OCI-LY1 (cell line): ENCODE data around the gene RYR3.

ENCODE experiments used
- H2AFZ ChIP-seq: fragments of 200-600 bp; sonication (generic), shearing (Covaris generic); 2 replicates; pipeline ENCODE4 v1.6.0; 2014; ENCODE audit warnings: antibody characterized with exemption, mild to moderate bottlenecking, low read length
- H3F3A ChIP-seq: fragments of 200-600 bp; sonication (generic), shearing (Covaris generic); 2 replicates; pipeline ENCODE4 v1.6.0; 2014; ENCODE audit warnings: mild to moderate bottlenecking, antibody characterized with exemption, low read length, moderate library complexity; ENCODE audit not compliant: insufficient read depth
- H3K27ac ChIP-seq: fragments of 200-600 bp; sonication (generic); 2 replicates; pipeline ENCODE4 v1.5.1; 2014; ENCODE audit warnings: low read length, mixed run types, mild to moderate bottlenecking, low read depth; ENCODE audit not compliant: poor library complexity, severe bottlenecking
- H3K27me3 ChIP-seq: fragments of 200-600 bp; sonication (generic); 2 replicates; pipeline ENCODE4 v1.6.0; 2014; ENCODE audit warnings: antibody characterized with exemption, mild to moderate bottlenecking, low read length, moderate library complexity; ENCODE audit not compliant: insufficient read depth
- H3K36me3 ChIP-seq: fragments of 200-600 bp; sonication (generic); 2 replicates; pipeline ENCODE4 v1.6.1; 2014; ENCODE audit warnings: mild to moderate bottlenecking, antibody characterized with exemption, low read length, moderate library complexity, mixed read lengths; ENCODE audit not compliant: insufficient read depth
- H3K4me1 ChIP-seq: fragments of 200-600 bp; sonication (generic); 2 replicates; pipeline ENCODE4 v1.5.1; 2014; ENCODE audit warnings: mild to moderate bottlenecking, low read length, moderate library complexity; ENCODE audit not compliant: insufficient read depth, severe bottlenecking
- H3K4me2 ChIP-seq: fragments of 200-600 bp; sonication (generic), shearing (Covaris generic); 2 replicates; pipeline ENCODE4 v1.6.1; 2014; ENCODE audit warnings: low read length
- H3K4me3 ChIP-seq: fragments of 200-600 bp; sonication (generic); 2 replicates; pipeline ENCODE4 v1.5.1; 2014; ENCODE audit warnings: low read length, low read depth, mild to moderate bottlenecking, mixed read lengths; ENCODE audit not compliant: poor library complexity, severe bottlenecking
- H3K79me2 ChIP-seq: fragments of 200-600 bp; shearing (Covaris generic); 2 replicates; pipeline ENCODE4 v1.6.1; 2016; ENCODE audit warnings: mixed run types, low read length, mixed read lengths; ENCODE audit not compliant: insufficient read depth
- H3K9ac ChIP-seq: fragments of 200-600 bp; sonication (generic), shearing (Covaris generic); 2 replicates; pipeline ENCODE4 v1.6.1; 2014; ENCODE audit warnings: mild to moderate bottlenecking, low read length, mixed read lengths
- H3K9me2 ChIP-seq: fragments of 200-600 bp; sonication (generic), shearing (Covaris generic); 2 replicates; pipeline ENCODE4 v1.6.1; 2014; ENCODE audit warnings: low read depth, mild to moderate bottlenecking, low read length, mixed read lengths
- H3K9me3 ChIP-seq: fragments of 200-600 bp; shearing (Covaris generic); 2 replicates; pipeline ENCODE4 v1.6.1; 2014; ENCODE audit warnings: low read length, mixed read lengths
- H4K20me1 ChIP-seq: fragments of 200-600 bp; sonication (generic), shearing (Covaris generic); 2 replicates; pipeline ENCODE4 v1.6.0; 2016; ENCODE audit warnings: mild to moderate bottlenecking, low read length; ENCODE audit not compliant: insufficient read depth
- EZH2 ChIP-seq: fragments of 200-600 bp; sonication (generic), shearing (Covaris generic); IDR thresholded peaks from 2 replicates; pipeline ENCODE4 v1.8.0; 2017; ENCODE audit warnings: borderline replicate concordance, mixed run types, mild to moderate bottlenecking, antibody characterized with exemption, low read length, moderate library complexity, mixed read lengths
- TF ChIP-seq, protein P1 (sequence below): fragments of 200-600 bp; sonication (generic), shearing (Covaris generic); IDR thresholded peaks from 2 replicates; pipeline ENCODE4 v1.5.1; 2017; ENCODE audit warnings: mild to moderate bottlenecking, antibody characterized with exemption, low read length, moderate library complexity, mixed read lengths

Gene RYR3

DNA sequence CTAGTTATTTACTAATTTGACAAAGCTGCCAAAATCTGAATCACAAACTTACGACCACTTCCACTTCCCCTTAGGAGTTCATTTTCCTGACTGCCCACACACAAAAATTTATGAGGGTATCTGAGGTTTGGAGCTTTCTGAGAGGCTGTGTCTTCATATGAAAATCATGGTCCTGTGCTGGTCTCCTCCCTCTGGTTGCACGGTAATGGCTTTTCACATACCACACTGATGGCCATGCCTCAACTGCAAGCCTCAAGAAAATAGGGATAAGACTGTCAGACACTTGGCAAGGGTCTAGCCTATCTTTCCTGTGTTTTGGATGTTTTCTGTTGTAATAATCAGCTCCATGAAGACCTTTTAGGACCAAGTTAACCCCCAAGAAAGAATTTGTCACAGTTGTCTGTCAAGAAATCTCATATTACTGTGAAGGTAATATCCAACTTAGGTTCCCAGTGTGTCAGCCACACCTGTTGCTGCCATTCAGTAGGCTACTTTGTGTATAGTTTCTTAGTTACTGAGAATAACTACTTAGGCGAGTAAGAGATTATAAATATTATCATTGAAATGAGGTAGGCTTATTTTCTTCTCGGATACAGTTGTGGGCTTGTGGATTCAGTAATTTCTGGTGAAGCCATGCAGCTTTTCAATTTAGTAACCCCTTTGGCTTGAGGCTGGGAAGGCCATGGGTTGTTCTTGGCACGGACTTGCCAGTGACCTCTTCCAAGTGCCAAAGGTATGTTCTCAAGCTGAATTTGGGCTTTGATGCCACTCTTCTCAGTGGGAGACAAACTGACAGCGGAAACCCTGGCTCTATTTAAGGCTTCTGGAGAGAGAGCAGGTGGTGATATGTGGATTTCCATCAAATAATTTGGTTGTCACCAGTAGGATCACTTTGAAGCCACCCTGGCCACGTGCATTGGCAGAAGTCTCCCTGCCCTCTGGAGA, 101.1 kb downstream of the RYR3 start:
- TF ChIP-seq EZH2, result no peak
- TF ChIP-seq, protein P1, sequence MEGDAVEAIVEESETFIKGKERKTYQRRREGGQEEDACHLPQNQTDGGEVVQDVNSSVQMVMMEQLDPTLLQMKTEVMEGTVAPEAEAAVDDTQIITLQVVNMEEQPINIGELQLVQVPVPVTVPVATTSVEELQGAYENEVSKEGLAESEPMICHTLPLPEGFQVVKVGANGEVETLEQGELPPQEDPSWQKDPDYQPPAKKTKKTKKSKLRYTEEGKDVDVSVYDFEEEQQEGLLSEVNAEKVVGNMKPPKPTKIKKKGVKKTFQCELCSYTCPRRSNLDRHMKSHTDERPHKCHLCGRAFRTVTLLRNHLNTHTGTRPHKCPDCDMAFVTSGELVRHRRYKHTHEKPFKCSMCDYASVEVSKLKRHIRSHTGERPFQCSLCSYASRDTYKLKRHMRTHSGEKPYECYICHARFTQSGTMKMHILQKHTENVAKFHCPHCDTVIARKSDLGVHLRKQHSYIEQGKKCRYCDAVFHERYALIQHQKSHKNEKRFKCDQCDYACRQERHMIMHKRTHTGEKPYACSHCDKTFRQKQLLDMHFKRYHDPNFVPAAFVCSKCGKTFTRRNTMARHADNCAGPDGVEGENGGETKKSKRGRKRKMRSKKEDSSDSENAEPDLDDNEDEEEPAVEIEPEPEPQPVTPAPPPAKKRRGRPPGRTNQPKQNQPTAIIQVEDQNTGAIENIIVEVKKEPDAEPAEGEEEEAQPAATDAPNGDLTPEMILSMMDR, result no peak
- Histone ChIP-seq H3K36me3 (no peaks in the 10 kb centered on the region), H3K79me2 (no peaks in the 10 kb centered on the region)

DNA sequence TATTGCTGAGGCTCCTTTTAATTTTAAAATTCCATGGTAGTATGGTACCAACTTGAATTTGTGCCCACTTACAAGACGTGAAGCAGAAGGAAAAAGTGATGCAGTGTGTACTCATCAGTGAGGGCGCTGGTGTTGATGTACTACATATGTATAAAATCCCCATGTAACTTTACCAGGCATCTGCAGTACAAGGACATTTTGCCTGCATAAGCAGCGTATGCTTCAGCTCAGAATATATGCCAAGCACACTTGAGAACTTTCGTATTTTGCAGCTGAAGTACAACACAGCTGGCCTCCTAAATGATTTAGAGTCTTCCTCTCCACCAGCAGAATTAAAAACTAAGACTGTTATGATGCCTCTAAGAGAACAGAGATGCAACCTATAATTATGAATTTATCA, 108.9 kb downstream of the RYR3 start:
- H3F3A ChIP-seq, result no peaks in the 10 kb centered on the region
- TF ChIP-seq, protein P1, result no peak
- no peak for TF ChIP-seq EZH2
- H3K36me3 ChIP-seq, result no peaks in the 10 kb centered on the region
- no peaks in the 10 kb centered on the region for H3K79me2 ChIP-seq
- no peak overlapping the region for H3K27ac ChIP-seq
- H3K27me3 ChIP-seq, result no peaks in the 10 kb centered on the region
- H3K9ac ChIP-seq, result no peak overlapping the region
- H4K20me1 ChIP-seq, result no peaks in the 10 kb centered on the region
- no peaks in the 10 kb centered on the region for H3K9me3 ChIP-seq
- H2AFZ ChIP-seq, result no peak overlapping the region
- H3K9me2 ChIP-seq, result no peaks in the 10 kb centered on the region
- H3K4me3 ChIP-seq, result no peak overlapping the region
- no peak overlapping the region for H3K4me2 ChIP-seq
- H3K4me1 ChIP-seq, result no peaks in the 10 kb centered on the region

More for the DNA sequence above, 101.1 kb downstream of the RYR3 start:
- Histone ChIP-seq H3K9me2 (no peaks in the 10 kb centered on the region), H2AFZ (no peak overlapping the region), H3K27me3 (no peaks in the 10 kb centered on the region), H3F3A (no peaks in the 10 kb centered on the region), H3K27ac (no peak overlapping the region), H3K9me3 (no peaks in the 10 kb centered on the region), H4K20me1 (no peaks in the 10 kb centered on the region), H3K9ac (no peak overlapping the region), H3K4me1 (no peaks in the 10 kb centered on the region), H3K4me3 (no peak overlapping the region), H3K4me2 (no peak overlapping the region)

DNA sequence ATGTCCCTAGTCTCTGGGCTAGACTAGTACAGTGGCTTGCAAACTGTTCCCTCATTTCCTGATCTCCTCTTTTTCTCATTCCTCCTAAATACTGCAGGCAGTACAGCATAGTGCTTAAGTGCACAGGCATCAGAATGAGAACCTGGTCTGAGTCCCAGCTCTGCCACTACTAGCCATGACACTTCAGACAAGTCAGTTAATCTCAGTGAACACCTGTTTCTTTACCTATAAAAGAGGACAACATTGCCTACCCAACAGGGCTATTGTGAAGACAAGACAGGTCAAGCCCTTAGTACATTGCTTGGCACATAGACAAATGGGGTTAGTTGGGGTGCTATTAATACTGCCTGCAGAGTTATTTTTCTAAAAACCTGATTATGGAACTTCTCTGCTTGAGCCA, 113.3 kb downstream of the RYR3 start:
- no peak overlapping the region for H2AFZ ChIP-seq

More for the DNA sequence above, 113.3 kb downstream of the RYR3 start:
- Histone ChIP-seq H3K9me2 (no peaks in the 10 kb centered on the region), H4K20me1 (no peaks in the 10 kb centered on the region), H3K9ac (no peak overlapping the region), H3K27ac (no peak overlapping the region), H3F3A (no peaks in the 10 kb centered on the region), H3K79me2 (no peaks in the 10 kb centered on the region), H3K9me3 (no peaks in the 10 kb centered on the region), H3K4me3 (no peak overlapping the region), H3K4me1 (no peaks in the 10 kb centered on the region), H3K4me2 (no peak overlapping the region), H3K27me3 (no peaks in the 10 kb centered on the region), H3K36me3 (no peaks in the 10 kb centered on the region)
- TF ChIP-seq, protein P1, result no peak
- TF ChIP-seq EZH2, result no peak
